BLaER1 (cell line): ENCODE data around the gene CCDC12.

Experiments used
- H3K27ac ChIP-seq: shearing (Covaris generic); formaldehyde crosslinking; 2 replicates; pipeline ENCODE4 v1.8.1; 2022
- H3K27me3 ChIP-seq: shearing (Covaris generic); formaldehyde crosslinking; 2 replicates; pipeline ENCODE4 v1.8.1; 2022
- H3K36me3 ChIP-seq: shearing (Covaris generic); formaldehyde crosslinking; 2 replicates; pipeline ENCODE4 v1.8.1; 2022
- H3K4me1 ChIP-seq: shearing (Covaris generic); formaldehyde crosslinking; 2 replicates; pipeline ENCODE4 v1.8.1; 2022
- H3K4me2 ChIP-seq: shearing (Covaris generic); formaldehyde crosslinking; 2 replicates; pipeline ENCODE4 v1.8.1; 2022
- H3K4me3 ChIP-seq: shearing (Covaris generic); formaldehyde crosslinking; 2 replicates; pipeline ENCODE4 v1.8.1; 2022
- H3K9ac ChIP-seq: shearing (Covaris generic); formaldehyde crosslinking; 2 replicates; pipeline ENCODE4 v1.8.1; 2022
- H3K9me3 ChIP-seq: shearing (Covaris generic); formaldehyde crosslinking; 2 replicates; pipeline ENCODE4 v1.8.1; 2022
- H4K20me1 ChIP-seq: shearing (Covaris generic); formaldehyde crosslinking; 2 replicates; pipeline ENCODE4 v1.8.1; 2022
- Cebpa-rat ChIP-seq: shearing (Covaris generic); IDR thresholded peaks from 2 replicates; pipeline ENCODE4 v1.8.1; 2022

Gene CCDC12

GRCh38 chr3:46883054-46883829, 93.3 kb downstream of the CCDC12 start:
- H3K9me3 ChIP-seq = no peaks in the 10 kb centered on the region
- H3K4me3 ChIP-seq = peak overlapping the region; percentile 70
- no peak for TF ChIP-seq Cebpa-rat
- peaks cover 61% of the 10 kb centered on the region for H3K27me3 ChIP-seq
- no peak overlapping the region for H3K27ac ChIP-seq
- H3K4me2 ChIP-seq = peak overlapping the region; percentile 100
- no peaks in the 10 kb centered on the region for H3K36me3 ChIP-seq
- H3K9ac ChIP-seq = no peak overlapping the region
- peaks cover 24% of the 10 kb centered on the region for H4K20me1 ChIP-seq
- H3K4me1 ChIP-seq = peaks cover 49% of the 10 kb centered on the region

- H4K20me1 ChIP-seq = peaks cover 24% of the 10 kb centered on the region
- no peaks in the 10 kb centered on the region for H3K9me3 ChIP-seq
- H3K4me1 ChIP-seq = peaks cover 56% of the 10 kb centered on the region
- H3K27me3 ChIP-seq = peaks cover 61% of the 10 kb centered on the region
- no peak for TF ChIP-seq Cebpa-rat
- H3K4me2 ChIP-seq = peak overlapping the region; percentile 100
- H3K4me3 ChIP-seq = peak overlapping the region; percentile 70
- H3K9ac ChIP-seq = peak overlapping the region; percentile 65
- no peak overlapping the region for H3K27ac ChIP-seq
- H3K36me3 ChIP-seq = no peaks in the 10 kb centered on the region
Observed at GRCh38 chr3:46882377-46883053, 94.0 kb downstream of the CCDC12 start.

DNA sequence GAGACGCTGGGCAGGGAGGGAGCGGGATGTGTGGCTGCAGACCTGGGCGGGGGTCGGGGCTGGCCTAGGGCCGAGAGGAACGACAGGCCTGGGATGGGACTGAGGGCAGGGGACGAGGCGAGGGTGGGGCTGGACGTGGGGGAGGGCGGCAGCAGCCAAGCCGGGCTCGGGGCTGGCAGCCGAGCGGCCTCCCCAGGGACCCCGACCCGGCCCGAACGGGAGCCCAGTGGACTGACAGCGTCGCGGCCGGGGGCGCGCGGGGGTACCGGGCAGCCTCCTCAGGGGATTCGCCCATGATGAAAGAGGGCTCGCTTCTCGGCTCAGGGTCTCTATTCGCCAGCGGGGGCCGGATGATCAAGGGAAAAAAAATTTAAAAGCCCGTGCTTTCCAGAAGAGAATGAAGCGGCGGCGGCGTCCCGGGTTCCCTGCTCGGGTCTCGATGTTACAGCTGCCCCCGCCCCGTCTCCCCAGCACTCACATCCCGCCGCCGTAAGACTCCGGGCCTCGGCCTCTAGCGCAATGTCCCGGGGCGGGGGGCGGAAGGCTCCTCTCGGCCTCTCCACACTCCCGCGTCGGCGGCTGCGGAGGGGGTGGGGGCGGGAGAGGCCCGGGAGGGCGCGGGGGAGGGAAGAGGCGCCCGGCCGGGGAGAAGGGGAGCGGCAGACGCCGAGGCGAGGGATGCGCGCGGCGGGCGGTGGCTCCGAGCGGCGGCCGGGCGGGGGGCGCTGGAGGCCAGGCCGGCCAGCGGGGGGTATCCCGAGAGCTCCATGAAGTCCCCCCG, 94.8 kb downstream of the CCDC12 start:
- Histone ChIP-seq H3K27ac (no peak overlapping the region), H3K4me1 (peaks cover 63% of the 10 kb centered on the region), H3K27me3 (peaks cover 61% of the 10 kb centered on the region), H3K9ac (peak overlapping the region; percentile 65), H3K36me3 (no peaks in the 10 kb centered on the region), H4K20me1 (peaks cover 24% of the 10 kb centered on the region), H3K9me3 (no peaks in the 10 kb centered on the region), H3K4me2 (peak overlapping the region; percentile 100), H3K4me3 (peak overlapping the region; percentile 70)
- TF ChIP-seq Cebpa-rat = no peak

DNA sequence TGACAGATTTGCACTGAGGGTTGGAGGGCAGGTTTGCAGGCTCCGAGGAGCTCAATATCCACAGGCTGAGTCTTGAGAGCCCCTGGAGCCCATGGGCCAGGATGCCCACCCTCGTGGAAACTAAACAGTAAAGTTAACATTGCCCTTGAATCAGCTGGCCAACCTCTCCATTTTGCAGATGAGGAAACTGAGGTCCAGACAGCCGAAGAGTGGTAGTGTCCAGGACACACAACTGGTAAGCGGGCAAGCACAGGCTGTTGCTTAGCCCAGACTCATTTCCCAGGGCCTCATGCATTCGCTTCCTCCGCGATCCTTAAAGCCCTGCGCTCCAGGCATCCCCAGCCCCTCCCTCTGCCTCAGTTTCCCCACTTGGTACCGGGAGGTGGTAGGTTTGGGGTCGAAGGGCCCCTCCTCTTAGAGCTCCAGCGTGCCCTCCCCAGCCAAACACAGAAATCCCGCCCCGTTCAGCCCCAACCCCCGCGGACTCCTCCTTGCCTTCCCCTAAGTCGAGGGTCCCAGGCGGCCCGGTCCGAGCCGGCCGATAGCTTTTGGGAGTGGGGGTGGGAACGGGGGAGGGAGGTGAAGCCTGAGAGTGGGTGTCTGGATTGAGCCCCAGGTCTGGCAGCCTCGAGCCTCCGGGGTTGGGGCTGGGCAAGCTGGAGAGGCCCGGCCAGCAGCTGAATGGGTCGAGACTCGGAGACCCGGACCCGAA, 95.5 kb downstream of the CCDC12 start:
- Histone ChIP-seq H3K4me2 (peak overlapping the region; percentile 100), H3K4me3 (peak overlapping the region; percentile 70; the same call in 1 of the 2 replicates), H3K27me3 (peaks cover 61% of the 10 kb centered on the region), H3K9ac (no peak overlapping the region), H4K20me1 (peaks cover 24% of the 10 kb centered on the region), H3K36me3 (no peaks in the 10 kb centered on the region), H3K4me1 (peaks cover 71% of the 10 kb centered on the region), H3K27ac (no peak overlapping the region), H3K9me3 (no peaks in the 10 kb centered on the region)
- TF ChIP-seq Cebpa-rat = no peak

GRCh38 chr3:46878781-46879436, 97.6 kb downstream of the CCDC12 start:
- no peaks in the 10 kb centered on the region for H3K36me3 ChIP-seq
- TF ChIP-seq Cebpa-rat = no peak
- H3K4me1 ChIP-seq = peaks cover 83% of the 10 kb centered on the region
- H3K9me3 ChIP-seq = no peaks in the 10 kb centered on the region
- no peak overlapping the region for H3K4me3 ChIP-seq
- no peak overlapping the region; the same call in 1 of the 2 replicates for H3K9ac ChIP-seq
- no peak overlapping the region for H3K27ac ChIP-seq
- peaks cover 14% of the 10 kb centered on the region for H4K20me1 ChIP-seq
- H3K4me2 ChIP-seq = peak overlapping the region; percentile 83
- H3K27me3 ChIP-seq = peaks cover 45% of the 10 kb centered on the region

DNA sequence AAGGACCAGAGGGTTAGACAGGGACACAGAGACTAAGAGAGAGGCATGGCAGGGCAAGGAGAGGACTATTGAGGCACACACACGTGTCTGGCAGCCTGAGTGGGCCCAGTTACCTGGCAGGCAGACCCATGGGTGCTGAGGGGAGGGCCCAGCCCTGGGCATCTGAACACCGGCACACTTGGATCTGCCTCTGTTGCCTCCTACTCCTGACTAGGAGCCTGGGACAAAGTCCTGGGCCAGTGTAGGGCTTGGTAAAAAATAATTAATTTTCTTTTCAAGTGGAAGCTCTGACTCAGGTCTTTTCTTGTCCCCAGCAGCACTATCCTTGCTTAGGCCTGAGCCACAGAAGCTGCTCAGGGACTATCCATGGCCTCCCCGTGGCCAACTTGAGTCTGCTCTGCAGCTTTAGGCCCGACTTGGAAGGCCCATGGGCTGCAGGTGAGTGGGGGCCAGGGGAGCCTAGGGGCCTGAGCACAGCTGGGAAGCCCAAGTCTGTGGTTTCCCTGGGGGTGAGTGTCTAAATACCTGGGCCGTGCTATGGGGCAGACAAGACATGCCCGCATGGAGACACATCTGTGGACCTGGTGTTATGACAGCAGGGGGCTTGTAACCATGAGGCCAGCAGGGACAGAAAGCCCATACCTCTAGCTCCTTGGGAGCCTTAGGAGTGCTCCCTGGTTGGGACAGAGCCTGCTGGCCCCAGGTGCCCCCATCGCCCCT, 99.0 kb downstream of the CCDC12 start, which contains the start of gene PTH1R:
TSS of gene PTH1R (plus strand) at position 316 of the 720 bp plus-strand sequence. CDS start 5,839 bp downstream, outside the sequence.
- Histone ChIP-seq H3K27me3 (peaks cover 34% of the 10 kb centered on the region), H4K20me1 (0 out of 2 replicates have a peak, but pooled peaks cover 7% of the 10 kb centered on the region), H3K4me1 (peaks cover 87% of the 10 kb centered on the region), H3K36me3 (no peaks in the 10 kb centered on the region), H3K9me3 (no peaks in the 10 kb centered on the region), H3K4me2 (peak within 1 kb of the TSS; percentile 83), H3K9ac (peak within 1 kb of the TSS; percentile 64; the same call in 1 of the 2 replicates), H3K27ac (peak within 1 kb of the TSS; percentile 73; the same call in 1 of the 2 replicates), H3K4me3 (no peak within 1 kb of the TSS)
- no peak for TF ChIP-seq Cebpa-rat

GRCh38 chr3:46876313-46877300, 99.9 kb downstream of the CCDC12 start:
- Histone ChIP-seq H3K36me3 (no peaks in the 10 kb centered on the region), H3K9ac (peak overlapping the region; percentile 64; the same call in 1 of the 2 replicates), H3K4me2 (peak overlapping the region; percentile 83), H3K9me3 (no peaks in the 10 kb centered on the region), H3K27me3 (peaks cover 25% of the 10 kb centered on the region), H4K20me1 (0 out of 2 replicates have a peak, but pooled peaks cover 4% of the 10 kb centered on the region), H3K4me3 (no peak overlapping the region), H3K27ac (peak overlapping the region; percentile 73), H3K4me1 (peaks cover 88% of the 10 kb centered on the region)
- no peak for TF ChIP-seq Cebpa-rat
